Measurements from ENCODE around the gene MECP2.
"Not testable (repeated sequence)": the region's sequence is repeated elsewhere in the genome, so short reads cannot be mapped to it uniquely, and the experiment has no call there.

Gene MECP2

DNA sequence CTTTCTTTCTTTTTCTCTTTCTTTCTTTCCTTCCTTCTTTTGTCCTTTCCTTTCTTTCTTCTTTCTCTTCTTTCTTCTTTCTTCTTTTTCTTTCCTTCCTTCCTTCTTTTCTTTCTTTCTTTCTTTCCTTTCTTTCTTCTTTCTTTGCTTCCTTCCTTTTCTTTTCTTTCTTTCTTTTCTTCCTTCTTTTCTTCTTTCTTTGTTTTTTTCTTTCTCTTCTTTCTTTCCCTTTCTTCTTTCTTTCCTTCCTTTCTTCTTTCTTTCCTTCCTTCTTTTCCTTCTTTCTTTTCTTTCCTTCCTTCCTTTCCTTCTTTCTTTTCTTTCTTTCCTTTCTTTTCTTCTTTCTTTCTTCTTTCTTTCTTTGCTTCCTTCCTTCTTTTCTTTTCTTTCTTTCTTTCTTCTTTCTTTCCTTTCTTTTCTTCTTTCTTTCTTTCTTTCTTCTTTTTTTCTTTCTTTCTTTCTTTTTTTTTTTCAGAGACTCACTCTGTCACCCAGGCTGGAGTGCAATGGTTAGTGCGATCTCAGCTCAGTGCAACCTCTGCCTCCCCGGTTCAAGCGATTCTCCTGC lies 106.4 kb downstream of the MECP2 start:
- H3K36me3 Mint-ChIP-seq (ENCODE audit: insufficient read depth), result no peaks in the 10 kb centered on the region
- H3K27ac Mint-ChIP-seq, result peak overlapping the region in 1 of 2 donors; percentile 62
- ATAC-seq (replicated peaks), result no peak
- no peak for DNase-seq
- no peaks in the 10 kb centered on the region for H3K9me3 Mint-ChIP-seq
- H3K4me1 Mint-ChIP-seq (ENCODE audit: low read depth in 2 of 2), result peaks cover 4 to 9% of the 10 kb centered on the region in 2 donors
- peak overlapping the region in 1 of 2 donors; percentile 7 for H3K4me3 Mint-ChIP-seq
- H3K27me3 Mint-ChIP-seq, result no peaks in the 10 kb centered on the region

DNA sequence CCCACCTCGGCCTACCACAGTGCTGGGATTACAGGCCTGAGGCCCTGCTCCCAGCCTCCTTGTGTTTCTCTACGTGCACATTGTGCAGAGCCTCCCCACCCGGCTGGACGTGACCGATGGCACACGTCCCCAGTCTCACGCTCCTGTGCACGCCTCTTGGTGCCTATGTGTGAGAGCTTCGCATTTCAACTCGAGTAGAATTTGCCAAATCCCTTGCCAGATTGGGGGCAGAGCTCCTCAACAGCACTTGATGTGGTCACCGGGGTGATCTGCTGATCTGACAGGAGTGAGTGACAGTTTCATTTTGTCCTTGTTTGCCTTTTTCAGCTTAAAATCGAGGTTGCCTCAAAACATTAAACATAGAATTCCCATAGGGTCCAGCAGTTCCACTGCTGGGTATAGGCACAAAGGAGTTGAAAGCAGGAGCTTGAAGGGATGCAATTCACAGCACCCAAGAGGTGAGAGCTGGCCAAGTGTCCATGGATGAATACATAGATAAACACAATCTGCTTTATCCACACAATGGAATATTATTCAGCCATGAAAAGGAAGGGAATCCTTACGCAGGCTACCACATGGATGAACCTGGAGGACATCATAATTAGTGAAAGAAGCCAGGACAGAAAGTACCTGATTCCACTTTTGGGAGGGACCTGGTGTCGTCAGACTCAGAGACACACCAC lies 107.4 kb downstream of the MECP2 start:
- DNase-seq, result no peak
- peaks cover 4 to 9% of the 10 kb centered on the region in 2 donors for H3K4me1 Mint-ChIP-seq (ENCODE audit: low read depth in 2 of 2)
- no peak for ATAC-seq (replicated peaks)
- H3K4me3 Mint-ChIP-seq, result no peak overlapping the region
- H3K27me3 Mint-ChIP-seq, result no peaks in the 10 kb centered on the region
- no peaks in the 10 kb centered on the region for H3K36me3 Mint-ChIP-seq (ENCODE audit: insufficient read depth)
- H3K9me3 Mint-ChIP-seq, result no peaks in the 10 kb centered on the region
- no peak overlapping the region for H3K27ac Mint-ChIP-seq

DNA sequence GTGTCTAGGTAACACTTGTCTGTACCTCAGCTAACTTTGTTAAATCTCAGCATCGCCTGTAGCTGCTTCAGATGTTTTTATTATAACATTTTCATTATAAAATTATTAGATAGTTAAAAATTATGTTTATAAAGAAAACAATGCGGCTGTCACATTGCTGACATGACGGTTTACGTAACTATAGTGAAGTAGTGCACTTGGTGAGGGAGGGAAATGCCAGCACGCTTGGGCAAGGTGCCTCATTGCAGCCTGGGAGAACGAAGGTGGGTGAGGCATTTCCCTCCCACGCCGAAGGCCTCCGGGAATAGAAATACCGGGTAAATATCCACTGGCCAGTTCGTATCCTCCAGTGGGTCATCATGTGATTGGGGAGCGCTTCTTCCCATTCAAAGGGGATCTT lies 109.0 kb downstream of the MECP2 start:
- Mint-ChIP-seq H3K27me3 (no peaks in the 10 kb centered on the region), H3K27ac (no peak overlapping the region), H3K4me1 (ENCODE audit: low read depth in 2 of 2) (peaks cover 14 to 17% of the 10 kb centered on the region in 2 donors), H3K36me3 (ENCODE audit: insufficient read depth) (no peaks in the 10 kb centered on the region), H3K9me3 (no peaks in the 10 kb centered on the region), H3K4me3 (no peak overlapping the region)
- no peak for DNase-seq
- ATAC-seq (replicated peaks), result no peak

DNA sequence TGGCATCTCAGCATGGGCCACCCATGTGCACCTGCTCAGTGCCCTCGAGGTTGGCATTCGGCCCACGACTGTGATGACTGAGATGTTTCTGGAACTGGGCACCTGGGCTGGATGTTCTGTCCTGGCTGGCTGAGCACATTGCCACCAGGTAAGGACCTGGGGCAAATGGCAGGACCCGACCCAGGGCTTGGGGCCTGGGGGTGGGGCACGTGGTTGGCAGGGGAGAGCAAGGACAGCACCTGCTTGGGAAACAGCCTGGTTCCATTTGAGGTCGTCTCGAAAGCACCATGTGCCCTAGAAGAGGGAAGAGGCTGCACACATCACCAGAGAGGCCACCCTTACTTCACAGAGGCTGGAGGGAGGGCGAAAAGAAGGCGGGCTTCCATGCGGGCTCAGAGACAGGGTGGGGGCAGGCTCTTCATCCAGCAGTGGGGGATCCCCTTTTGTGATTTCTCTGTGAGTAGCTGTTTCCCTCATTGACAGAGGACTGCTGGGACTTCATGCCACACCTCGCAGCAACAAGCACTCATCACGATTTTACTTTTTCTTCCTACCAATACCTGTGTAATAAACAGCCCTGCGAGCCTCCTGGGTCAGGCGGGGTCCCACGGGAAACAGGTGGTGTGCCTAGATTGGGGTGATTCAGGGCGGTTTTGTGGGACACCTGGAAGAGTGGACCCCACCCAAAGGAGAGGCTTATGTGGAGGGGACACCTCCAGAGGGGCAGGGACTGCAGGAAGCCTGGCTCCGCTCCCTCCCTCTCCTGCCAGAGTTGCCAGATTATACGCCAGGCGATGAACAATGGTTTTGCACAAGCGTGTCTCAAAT lies 113.0 kb downstream of the MECP2 start:
- Mint-ChIP-seq H3K4me3 (peak overlapping the region; percentile 64 to 73), H3K9me3 (no peaks in the 10 kb centered on the region), H3K27ac (peak overlapping the region; percentile 92), H3K36me3 (ENCODE audit: insufficient read depth) (peaks cover 11% of the 10 kb centered on the region), H3K4me1 (ENCODE audit: low read depth in 2 of 2) (peaks cover 24 to 33% of the 10 kb centered on the region in 2 donors), H3K27me3 (no peaks in the 10 kb centered on the region)
- peak; percentile 60 for ATAC-seq (replicated peaks)
- DNase-seq, result peak in 1 of 3 experiments; percentile 18

DNA sequence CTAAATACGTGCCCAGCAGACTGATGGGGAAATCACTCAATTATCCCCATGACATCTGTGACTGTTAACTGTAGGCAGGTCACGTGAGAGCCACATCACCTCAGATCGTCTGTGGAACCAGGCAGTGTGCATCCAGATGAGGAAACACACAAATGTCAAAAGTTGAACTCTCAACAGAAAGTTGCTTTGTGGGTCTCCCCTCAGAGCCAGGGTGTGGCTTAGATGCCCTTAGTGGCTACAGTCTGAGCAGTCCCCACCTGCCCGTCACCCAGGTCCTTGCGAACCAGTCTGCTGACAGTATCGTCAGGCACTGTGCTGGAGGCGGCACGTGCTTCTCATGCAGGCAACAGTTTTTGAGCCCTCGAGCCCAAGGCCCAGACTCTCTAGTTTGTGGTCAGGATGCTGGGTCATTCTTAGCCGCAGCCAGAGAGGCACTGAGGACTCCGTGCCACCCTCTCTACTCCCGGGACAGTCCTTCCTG lies 114.2 kb downstream of the MECP2 start:
- no peak for DNase-seq
- H3K9me3 Mint-ChIP-seq, result no peaks in the 10 kb centered on the region
- peak overlapping the region; percentile 73 to 84 for H3K4me3 Mint-ChIP-seq
- peak overlapping the region; percentile 83 to 92 for H3K27ac Mint-ChIP-seq
- H3K27me3 Mint-ChIP-seq, result no peaks in the 10 kb centered on the region
- peaks cover 11% of the 10 kb centered on the region for H3K36me3 Mint-ChIP-seq (ENCODE audit: insufficient read depth)
- H3K4me1 Mint-ChIP-seq (ENCODE audit: low read depth in 2 of 2), result peaks cover 24 to 33% of the 10 kb centered on the region in 2 donors
- ATAC-seq (replicated peaks), result no peak

DNA sequence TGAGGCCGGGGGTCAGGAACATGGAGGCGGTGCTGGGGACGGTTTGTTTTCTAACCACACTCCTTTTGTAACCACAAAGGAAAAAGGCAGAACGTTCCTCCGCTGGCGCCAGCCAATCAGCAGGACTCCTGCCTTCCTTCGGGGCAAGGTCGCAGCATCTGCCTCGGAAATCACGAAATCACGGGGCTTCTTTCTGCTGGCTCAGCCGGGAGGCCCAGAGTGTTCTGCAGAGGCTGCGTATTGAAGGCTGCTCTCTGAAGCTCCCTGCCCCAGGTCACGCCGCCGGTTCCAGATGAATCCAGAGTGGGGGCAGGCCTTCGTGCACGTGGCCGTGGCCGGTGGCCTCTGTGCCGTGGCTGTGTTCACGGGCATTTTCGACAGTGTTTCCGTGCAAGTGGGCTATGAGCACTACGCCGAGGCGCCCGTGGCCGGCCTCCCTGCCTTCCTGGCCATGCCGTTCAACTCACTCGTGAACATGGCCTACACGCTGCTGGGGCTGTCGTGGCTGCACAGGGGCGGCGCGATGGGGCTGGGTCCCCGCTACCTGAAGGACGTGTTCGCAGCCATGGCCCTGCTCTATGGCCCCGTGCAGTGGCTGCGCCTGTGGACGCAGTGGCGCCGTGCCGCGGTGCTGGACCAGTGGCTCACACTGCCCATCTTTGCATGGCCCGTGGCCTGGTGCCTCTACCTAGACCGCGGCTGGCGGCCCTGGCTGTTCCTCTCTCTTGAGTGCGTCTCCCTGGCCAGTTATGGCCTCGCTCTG lies 115.6 kb downstream of the MECP2 start:
- DNase-seq, result peak in 2 of 3 experiments; percentile 37
- Mint-ChIP-seq H3K4me1 (ENCODE audit: low read depth in 2 of 2) (peaks cover 24 to 33% of the 10 kb centered on the region in 2 donors), H3K27me3 (no peaks in the 10 kb centered on the region), H3K36me3 (ENCODE audit: insufficient read depth) (peaks cover 11% of the 10 kb centered on the region), H3K4me3 (peak overlapping the region; percentile 73 to 84), H3K27ac (peak overlapping the region; percentile 93 to 96), H3K9me3 (no peaks in the 10 kb centered on the region)
- ATAC-seq (replicated peaks), result peak; percentile 35

DNA sequence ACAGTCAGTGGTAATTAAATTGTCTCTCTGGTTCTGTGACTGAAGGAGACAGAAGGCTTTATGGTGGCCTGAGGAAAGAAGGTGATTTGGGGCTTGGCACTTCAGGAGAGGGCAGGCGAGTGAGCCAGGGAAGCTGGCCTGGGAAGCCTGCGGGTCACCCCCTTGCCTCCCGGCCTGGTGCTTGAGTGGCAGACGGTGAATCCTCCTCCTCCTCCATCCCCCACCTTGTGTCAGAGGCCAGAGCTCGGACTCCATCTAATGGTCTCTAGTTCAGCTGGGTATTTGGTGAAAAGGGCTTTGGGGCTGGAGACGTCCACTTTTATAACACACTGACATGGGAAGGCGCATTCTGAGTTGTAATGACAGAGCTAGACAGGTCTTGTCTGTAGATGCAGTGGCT lies 116.3 kb downstream of the MECP2 start:
- H3K27ac Mint-ChIP-seq, result peak overlapping the region; percentile 93 to 96
- DNase-seq (no peak), ATAC-seq (replicated peaks) (no peak)
- H3K36me3 Mint-ChIP-seq (ENCODE audit: insufficient read depth), result peaks cover 11% of the 10 kb centered on the region
- no peaks in the 10 kb centered on the region for H3K27me3 Mint-ChIP-seq
- peaks cover 24 to 33% of the 10 kb centered on the region in 2 donors for H3K4me1 Mint-ChIP-seq (ENCODE audit: low read depth in 2 of 2)
- H3K9me3 Mint-ChIP-seq, result no peaks in the 10 kb centered on the region
- peak overlapping the region; percentile 73 to 84 for H3K4me3 Mint-ChIP-seq

DNA sequence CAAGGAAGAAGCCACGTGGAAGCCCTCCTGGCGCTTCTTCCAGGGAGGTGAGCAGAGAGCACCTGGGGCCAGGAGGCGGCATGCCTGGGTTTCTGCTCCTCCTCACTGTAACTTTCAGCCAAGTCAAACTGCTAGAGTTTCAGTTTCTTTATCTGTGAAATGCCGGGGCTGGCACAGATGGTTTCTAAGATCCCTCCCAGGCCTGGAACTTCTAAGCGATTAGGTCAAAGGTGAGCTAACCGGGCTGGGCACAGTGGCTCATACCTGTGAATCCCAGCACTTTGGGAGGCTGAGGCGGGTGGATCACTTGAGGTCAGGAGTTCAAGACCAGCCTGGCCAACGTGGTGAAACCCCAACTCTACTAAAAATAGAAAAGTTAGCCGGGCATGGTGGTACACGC lies 117.1 kb downstream of the MECP2 start:
- Mint-ChIP-seq H3K4me1 (ENCODE audit: low read depth in 2 of 2) (peaks cover 24 to 33% of the 10 kb centered on the region in 2 donors), H3K4me3 (peak overlapping the region; percentile 76 to 84), H3K27ac (peak overlapping the region; percentile 93 to 96), H3K36me3 (ENCODE audit: insufficient read depth) (peaks cover 11% of the 10 kb centered on the region)
- not testable (repeated sequence) for H3K9me3 Mint-ChIP-seq, H3K27me3 Mint-ChIP-seq, DNase-seq
- ATAC-seq (replicated peaks), result peak; percentile 60

DNA sequence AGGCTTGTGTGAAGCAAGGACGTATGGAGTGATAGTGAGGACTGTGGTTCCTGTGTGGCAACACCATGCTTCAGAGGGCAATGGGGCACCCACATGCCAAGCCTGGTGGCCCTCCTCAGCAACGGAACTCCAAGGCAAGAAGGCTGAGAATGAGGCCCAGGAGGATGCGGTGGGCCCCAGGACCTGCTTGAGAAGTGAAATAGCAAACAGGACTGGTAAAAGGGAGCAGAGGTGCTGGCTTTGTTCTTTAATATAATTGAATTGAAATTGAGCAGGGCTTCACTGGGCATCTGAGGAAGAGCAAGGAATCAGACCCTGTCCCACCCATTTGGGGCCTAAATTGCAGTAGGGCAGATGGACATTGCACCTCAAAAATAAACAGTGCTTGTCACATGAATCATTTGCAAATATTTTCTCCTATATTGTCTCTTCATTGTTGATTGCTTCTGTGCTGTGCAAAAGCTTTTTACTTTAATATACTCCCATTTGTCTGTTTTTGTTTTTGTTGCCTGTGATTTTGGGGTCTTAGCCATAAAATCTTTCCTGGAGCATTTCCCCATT lies 122.7 kb downstream of the MECP2 start:
- ATAC-seq (replicated peaks) (no peak), DNase-seq (no peak)
- Mint-ChIP-seq H3K36me3 (ENCODE audit: insufficient read depth) (peaks cover 20% of the 10 kb centered on the region), H3K4me1 (ENCODE audit: low read depth in 2 of 2) (peaks cover 7% of the 10 kb centered on the region in 2 donors), H3K27me3 (no peaks in the 10 kb centered on the region), H3K9me3 (no peaks in the 10 kb centered on the region), H3K27ac (peak overlapping the region; percentile 80 to 90), H3K4me3 (peak overlapping the region in 1 of 2 donors; percentile 80)

DNA sequence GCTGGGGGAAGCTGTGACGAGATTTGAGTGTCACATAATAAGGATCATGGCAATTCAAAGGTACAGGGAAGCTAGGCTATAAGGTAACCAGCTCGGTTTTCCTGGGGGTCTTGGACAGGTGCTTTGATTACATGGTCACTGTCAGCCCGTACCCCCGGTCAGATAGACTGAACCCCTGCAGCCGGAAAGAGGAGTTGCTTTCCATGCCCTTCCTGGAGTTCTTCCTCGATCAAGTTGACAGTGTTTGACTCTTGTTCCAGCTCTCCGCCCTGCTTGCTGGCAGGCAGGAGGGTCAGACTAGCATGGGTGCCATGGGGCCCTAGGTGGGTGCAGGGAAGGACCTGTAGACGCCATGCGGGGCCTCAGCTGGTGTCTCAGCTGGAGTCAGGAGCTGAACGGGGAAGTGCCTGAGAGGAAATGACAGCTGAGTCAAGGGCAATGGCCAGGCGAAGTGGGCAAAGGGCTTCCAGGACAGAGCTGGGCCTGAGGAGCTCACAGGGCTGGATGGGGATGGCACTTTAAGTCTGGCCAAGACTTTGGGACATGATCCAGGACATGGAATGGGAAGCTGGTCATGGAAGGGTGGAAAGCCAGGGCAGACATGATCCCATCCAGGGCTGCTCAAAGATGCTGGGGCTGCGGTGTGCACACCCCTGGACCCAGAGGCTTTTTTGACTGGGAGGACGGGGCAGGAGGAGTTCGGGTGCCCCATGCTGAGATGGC lies 123.4 kb downstream of the MECP2 start:
- H3K27ac Mint-ChIP-seq, result peak overlapping the region; percentile 80 to 90

DNA sequence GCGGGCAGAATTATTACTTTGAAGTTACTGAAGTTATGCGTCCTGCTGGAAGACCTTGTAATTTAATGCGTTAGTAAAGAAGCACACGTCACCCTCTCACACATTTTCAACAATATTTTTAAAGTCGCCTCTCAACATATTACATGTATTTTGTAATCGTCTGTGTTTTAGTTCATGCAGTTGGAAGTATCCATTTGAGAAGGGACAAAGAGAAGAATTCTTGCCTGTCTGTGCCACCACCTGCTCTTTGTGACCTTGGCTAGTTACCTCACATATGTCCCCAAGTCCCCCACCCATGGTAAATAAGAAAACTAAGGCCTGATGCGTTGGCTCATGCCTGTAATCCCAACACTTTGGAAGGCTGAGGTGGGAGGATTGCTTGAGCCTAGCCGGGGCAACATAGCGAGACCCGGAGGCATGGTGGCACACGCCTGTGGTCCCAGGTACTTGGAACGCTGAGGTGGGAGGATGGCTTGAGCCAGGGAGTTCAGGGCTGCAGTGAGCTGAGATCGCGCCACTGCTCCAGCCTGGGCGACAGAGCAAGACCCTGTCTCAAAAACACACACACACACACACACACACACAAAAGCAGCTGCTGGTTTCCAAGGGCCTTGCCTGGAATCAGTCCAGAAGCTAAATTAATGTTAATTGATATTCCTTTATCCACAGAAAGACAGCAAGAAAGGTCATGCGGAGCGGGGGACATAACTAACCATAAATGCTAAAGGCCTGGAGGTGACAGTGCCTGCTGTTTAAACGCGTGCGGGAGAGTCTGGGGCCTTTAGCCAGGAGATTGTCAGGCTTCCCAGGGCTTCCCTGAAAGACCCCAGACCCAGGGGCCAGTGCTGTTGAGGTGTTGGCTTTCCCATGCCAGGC lies 124.2 kb downstream of the MECP2 start:
- Mint-ChIP-seq H3K4me3 (peak overlapping the region; percentile 80 to 82), H3K36me3 (ENCODE audit: insufficient read depth) (peaks cover 25% of the 10 kb centered on the region), H3K4me1 (ENCODE audit: low read depth in 2 of 2) (peaks cover 12 to 13% of the 10 kb centered on the region in 2 donors), H3K9me3 (no peaks in the 10 kb centered on the region), H3K27me3 (no peaks in the 10 kb centered on the region), H3K27ac (peak overlapping the region; percentile 88 to 99)
- DNase-seq (no peak), ATAC-seq (replicated peaks) (no peak)

More for the DNA sequence above, 123.4 kb downstream of the MECP2 start:
- no peak for DNase-seq
- Mint-ChIP-seq H3K4me1 (ENCODE audit: low read depth in 2 of 2) (peaks cover 11% of the 10 kb centered on the region in 2 donors), H3K36me3 (ENCODE audit: insufficient read depth) (peaks cover 25% of the 10 kb centered on the region), H3K4me3 (peak overlapping the region; percentile 80 to 82), H3K27me3 (no peaks in the 10 kb centered on the region), H3K9me3 (no peaks in the 10 kb centered on the region)
- no peak for ATAC-seq (replicated peaks)
